GM21737 (cell line): Measurements from ENCODE around the gene LTA4H.
"Not testable (repeated sequence)": the region's sequence is repeated elsewhere in the genome, so short reads cannot be mapped to it uniquely, and the experiment has no call there.

Source experiments
- ATAC-seq: cut with Tn5 transposase; IDR thresholded peaks from one replicate; pipeline ENCODE4 v1.9.1; 2021; ENCODE audit warnings: mild to moderate bottlenecking, moderate library complexity; ENCODE audit not compliant: unreplicated experiment

The LTA4H gene

DNA sequence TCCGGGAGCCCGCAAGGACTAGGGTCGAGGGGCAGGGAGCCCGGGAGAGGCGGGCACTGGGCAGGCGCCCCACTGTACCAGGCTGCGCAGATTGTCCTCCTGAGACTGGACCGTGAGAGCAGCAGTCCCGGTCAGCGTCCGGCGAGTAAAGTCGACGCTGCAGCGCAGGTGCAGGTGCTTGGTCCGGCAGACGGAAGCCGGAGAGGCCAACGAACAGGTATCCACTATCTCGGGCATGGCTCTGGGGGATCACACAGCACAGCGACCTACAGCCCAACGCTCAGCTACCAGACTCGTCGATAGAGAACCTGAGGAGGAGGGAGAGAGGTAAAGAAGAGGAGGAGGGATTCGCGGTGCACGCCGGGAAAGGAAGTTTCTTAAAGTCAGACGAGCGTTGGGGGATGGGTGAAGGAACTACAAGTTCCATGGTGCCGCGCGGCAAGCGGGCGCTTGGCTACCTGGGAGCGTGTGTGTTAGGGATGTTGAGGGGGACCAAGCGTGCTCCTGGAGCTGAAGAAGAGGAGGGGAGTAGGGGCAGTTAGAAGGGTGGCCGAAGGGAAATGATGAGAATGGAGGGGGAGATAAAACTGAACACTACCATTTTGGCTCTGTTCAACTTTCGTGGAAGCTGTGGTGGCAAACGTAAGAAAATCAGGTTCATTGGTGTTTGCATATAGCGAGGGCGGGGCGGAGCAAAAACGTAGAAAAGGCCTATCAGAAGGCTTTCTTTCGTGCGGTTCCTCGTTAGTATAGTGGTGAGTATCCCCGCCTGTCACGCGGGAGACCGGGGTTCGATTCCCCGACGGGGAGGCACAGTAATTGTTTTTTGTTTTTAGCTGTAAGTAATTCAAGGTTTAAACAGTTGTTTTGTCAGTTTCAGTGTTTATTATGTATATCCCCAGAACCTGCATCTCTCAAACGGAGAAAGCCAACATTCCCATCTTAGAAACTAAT is at the start of gene LTA4H:
TSS of gene LTA4H (minus strand) at position 305 of the 954 bp plus-strand sequence. CDS start at position 237, 68 bp downstream.
- ATAC-seq, result peak; percentile 91

DNA sequence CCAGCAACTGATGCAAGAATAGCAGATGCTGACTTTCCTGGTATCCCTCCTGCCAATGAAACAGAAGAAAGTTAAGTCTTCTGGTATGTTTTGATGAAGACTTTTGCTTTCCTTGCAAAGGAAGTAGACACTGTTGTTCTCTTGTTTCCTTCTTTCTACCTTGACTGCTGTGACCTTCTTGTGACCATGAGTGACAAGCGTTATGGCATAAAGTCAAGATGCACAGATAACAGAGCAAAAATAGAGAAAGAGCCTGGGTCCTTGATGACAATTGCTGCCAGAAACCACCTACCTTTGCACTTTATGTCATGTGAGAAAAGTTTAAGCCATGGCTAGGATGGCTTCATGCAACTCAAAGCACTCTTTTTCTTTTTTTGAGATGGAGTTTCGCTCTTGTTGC is 49.2 kb upstream of the LTA4H start:
- ATAC-seq, result no peak

GRCh38 chr12:96083020-96083719 is 47.8 kb upstream of the LTA4H start:
- no peak for ATAC-seq

DNA sequence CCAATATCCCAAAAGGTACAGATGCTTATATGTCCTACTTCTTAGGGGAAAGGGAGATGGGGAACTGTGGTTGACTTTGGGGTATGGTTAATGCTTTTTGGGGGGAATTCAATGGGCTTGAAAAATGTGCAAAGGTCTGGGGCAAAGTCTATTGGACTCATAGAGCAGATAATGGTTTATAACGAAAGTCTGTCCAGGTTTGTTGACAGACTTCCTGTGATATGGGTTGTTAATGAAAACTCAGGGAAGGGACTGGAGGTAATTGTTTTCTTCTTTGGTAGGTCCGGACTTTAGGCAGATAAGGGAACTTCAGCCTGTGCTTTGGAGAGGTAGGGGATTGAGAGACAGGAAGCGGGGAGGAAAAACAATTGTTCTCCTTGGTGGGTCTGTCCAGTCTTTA is 46.2 kb upstream of the LTA4H start:
- no peak for ATAC-seq

DNA sequence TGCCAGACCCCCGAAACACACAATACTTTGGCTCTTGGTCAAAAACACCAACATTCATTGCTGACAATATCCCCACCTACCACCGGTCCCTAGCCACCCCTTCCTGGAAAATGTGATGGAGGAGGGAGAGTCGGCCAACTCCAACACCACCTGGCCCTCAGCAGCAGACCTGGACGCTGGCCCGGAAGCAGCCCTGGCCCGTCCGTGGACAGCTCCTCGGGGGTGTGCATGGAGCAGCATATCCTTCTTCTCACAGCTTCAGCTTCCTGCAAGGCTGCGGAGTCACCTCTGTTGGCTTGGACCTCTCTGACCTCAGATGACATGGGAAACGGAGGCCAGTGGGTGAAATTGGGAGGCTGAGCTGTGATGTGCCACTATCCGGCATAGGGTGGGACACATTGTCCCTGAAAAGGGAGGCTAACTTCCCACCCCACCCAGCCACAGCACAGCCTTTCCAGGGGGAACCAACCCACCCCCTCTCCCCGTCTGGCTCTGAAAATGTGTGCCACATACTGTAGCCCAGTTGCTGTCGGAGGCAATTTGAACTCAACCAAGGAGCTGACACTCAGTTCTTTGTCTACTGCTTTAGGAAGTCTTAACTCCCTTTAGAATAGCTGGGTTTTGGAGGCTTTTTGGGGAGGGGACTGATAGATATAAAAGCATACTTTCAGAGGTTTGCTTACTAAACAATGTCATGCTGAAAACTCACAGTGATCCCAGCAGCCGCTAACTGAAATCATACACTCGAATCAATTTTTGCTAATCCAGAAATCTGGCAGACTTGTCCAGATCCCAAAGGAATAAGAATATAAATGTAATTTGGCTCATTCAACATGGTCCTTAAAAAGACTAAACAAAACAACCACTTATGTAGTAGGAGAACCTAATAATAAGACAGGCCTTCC is 43.1 kb upstream of the LTA4H start:
- no peak for ATAC-seq

DNA sequence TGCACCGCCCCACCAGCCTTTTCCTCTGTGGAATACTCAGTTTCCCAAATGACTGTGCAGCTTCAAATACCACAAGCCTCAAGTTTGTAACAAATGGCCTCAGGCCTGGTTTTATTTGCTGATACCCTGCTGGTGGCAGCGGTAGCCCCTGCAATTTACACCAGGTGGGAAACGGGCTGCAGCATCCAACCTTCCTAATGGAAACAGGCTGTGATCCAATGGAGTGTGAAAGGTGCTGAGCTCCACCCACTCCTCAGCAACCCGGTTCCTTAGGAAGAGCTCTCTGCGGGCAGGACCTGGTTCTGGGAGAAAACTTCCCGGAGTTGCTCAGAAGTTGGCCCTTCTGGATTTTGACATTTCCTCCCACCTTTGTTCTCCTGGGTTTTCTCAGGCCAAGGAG is 41.7 kb upstream of the LTA4H start:
- ATAC-seq, result no peak

GRCh38 chr12:96075560-96075959 is 40.2 kb upstream of the LTA4H start:
- ATAC-seq, result no peak

DNA sequence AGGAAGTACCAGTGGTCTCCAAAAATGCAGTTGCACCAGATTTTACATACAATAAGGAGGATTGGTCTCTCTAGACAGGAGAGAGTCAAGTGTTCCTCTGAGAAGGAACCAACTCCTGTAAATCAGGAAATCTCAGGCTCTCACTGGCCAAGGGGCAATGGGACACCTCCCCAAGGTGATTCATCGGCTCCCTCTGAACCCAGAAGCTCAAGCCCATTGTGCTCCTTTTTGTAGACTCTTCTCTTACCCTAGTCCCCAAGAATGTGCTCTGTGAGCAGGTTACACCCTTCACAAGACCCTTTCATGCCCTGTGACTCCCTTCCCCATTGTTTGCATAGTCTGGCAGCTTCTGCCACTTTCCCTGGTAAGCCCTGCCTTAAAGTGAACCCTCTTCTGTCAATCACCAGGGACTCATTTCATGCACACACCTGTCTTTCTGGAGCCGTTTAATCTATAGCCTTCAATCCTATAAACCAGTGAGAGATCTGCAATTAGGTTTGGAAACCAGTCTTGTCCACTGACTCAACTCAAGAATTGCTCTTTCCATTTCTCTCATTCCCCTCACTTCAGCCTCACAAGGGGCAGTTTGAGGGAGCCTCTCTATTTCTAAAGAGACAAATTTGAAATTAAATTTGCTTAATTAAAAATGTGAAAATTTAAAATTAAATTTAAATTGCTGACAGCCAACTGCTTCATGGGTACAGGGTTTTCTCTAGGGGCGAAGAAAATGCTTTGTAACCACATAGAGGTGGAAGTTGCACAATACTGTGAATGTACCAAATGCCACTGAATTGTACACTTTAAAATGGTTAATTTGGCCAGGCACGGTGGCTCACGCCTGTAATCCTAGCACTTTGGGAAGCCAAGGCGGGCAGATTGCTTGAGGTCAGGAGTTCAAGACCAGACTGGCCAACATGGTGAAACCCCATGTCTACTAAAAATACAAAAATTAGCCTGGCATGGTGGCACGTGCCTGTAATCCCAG is 38.3 kb upstream of the LTA4H start:
- no peak for ATAC-seq

DNA sequence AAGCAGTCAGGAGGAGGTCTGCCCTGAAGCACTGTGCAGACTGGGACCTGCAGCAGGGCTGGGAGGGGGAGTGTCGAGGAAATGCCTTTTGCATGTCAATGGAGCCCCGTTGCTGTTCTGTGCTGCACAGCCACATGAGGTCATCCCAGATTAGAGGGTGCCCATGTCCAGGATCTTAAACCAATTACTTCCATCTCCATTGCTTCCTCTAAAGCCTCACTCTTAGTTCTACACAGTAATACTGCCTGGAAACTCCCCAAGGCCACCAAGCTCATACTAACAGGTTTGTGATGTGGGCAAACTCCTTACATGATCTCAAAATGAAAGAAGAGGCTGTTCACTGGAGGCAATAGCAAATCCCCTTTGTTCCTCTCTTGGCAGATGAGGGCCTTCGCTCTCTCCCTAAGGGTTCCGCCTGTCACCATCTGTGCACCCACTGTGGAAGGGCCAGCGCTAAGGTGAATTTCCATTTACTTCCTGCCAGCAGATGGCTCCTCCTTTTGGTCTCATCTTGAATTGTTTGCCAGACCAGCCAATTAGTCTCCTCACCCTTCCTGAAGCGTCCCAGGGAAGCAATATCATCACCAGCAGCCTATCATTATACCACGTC is 35.4 kb upstream of the LTA4H start:
- ATAC-seq, result no peak

- no peak for ATAC-seq
Measured at GRCh38 chr12:96069511-96070231, 34.3 kb upstream of the LTA4H start.

DNA sequence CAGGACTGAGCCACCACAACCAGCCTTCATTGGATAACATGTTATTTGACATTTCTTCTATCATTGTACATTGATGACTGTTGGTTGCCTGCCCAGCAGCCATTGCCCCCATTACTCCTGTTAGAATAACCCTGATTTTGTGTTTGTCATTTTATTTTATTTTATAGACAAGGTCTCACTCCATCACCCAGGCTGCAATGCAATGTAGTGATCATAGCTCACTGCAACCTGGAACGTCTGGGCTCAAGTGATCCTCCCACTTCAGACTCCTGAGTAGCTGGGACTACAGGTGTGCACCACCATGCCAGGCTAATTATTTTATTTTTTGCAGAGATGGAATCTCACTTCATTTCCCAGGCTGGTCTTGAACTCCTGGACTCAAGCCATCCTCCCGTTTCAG is 33.2 kb upstream of the LTA4H start:
- ATAC-seq, result no peak

- ATAC-seq, result no peak
Measured at GRCh38 chr12:96068111-96068510, 32.7 kb upstream of the LTA4H start.

DNA sequence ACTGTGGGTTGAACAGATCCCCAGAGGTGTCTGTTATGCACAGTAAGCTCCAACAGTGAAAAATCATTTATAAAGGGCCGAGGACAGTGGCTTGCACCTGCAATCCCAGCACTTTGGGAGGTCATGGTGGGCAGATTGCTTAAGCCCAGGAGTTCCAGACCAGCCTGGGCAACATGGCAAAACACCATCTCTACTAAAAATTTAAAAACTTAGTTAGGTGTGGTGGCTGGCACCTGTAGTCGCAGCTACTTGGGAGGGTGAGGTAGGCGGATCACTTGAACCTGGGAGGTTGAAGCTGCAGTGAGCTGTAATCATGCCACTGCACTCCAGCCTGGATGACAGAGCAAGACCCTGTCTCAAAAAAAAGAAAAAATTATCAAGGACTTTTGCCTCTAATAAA is 30.4 kb upstream of the LTA4H start:
- not testable (repeated sequence) for ATAC-seq

DNA sequence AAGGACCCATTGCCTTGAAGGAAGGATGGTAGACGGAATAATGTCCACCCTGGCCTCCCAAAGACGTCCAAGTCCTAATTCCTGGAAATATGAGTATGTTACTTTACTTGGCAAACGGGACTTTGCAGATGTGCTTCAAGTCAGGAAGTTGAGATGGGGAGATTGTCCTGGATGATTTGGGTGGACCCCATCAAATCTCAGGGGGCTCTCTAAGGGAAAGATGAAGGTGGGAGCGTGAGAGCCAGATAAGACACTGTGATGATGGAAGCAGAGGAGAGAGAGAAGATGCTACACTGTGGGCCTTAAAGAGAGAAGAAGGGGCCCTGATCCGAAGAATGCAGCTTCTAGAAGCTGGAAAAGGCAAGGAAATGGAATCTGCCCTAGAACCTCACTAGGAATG is 29.6 kb upstream of the LTA4H start:
- no peak for ATAC-seq

DNA sequence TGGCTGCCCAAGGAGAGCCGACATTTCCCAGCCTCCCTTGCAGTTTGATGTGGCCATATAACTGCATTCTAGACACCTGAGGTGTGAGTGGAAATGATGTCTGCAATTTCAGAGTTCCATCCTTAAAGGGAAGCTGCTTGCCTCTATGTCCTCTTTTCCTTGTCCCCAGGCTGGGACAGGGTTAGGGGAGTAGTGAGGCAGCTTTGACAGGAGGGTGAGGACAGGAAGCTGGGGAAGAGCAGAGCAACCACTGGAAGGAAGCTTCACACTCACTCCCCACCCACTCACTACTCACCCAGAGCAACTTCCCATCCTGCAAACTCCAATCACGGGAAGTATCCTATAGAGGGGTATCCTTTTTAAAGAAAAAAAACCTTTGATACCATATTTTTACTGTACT is 28.9 kb upstream of the LTA4H start:
- no peak for ATAC-seq

GRCh38 chr12:96063046-96063445 is 27.7 kb upstream of the LTA4H start:
- no peak for ATAC-seq

GRCh38 chr12:96061864-96062453 is 26.6 kb upstream of the LTA4H start:
- ATAC-seq, result peak; percentile 61

GRCh38 chr12:96061323-96061722 is 25.9 kb upstream of the LTA4H start:
- no peak for ATAC-seq
